Duodenal mucosa (tissue), 2 donors: ENCODE data around the gene ZBTB7A.

Source experiments
- H3K27ac ChIP-seq: one replicate; pipeline ENCODE4 v1.7.0; 2013; ENCODE audit warnings: low read depth, low read length
- H3K27me3 ChIP-seq, 2 donors: one replicate each; pipeline ENCODE4 v1.7.0; 2013; ENCODE audit warnings: low read length in 2 of 2, control low read depth in 1 of 2; ENCODE audit not compliant: insufficient read depth in 2 of 2, control insufficient read depth in 1 of 2
- H3K36me3 ChIP-seq, 2 donors: one replicate each; pipeline ENCODE4 v1.7.0; 2013; ENCODE audit warnings: low read length in 2 of 2, control low read depth in 1 of 2; ENCODE audit not compliant: insufficient read depth in 2 of 2, control insufficient read depth in 1 of 2
- H3K4me1 ChIP-seq, 2 donors: one replicate each; pipeline ENCODE4 v1.7.0; 2013; ENCODE audit warnings: low read length in 2 of 2, control low read depth in 1 of 2; ENCODE audit not compliant: insufficient read depth in 2 of 2, control insufficient read depth in 1 of 2
- H3K4me3 ChIP-seq, 2 donors: one replicate each; pipeline ENCODE4 v1.7.0; 2013; ENCODE audit warnings: low read length in 2 of 2, low read depth in 1 of 2
- H3K9ac ChIP-seq, 2 donors: one replicate each; pipeline ENCODE4 v1.7.0; 2013; ENCODE audit warnings: low read length in 2 of 2, low read depth in 1 of 2
- H3K9me3 ChIP-seq, 2 donors: one replicate each; pipeline ENCODE4 v1.7.0; 2013; ENCODE audit warnings: low read length in 2 of 2, control low read depth in 1 of 2; ENCODE audit not compliant: control insufficient read depth in 1 of 2

ZBTB7A gene

GRCh38 chr19:4054441-4055208 lies 12.1 kb downstream of the ZBTB7A start:
- H3K9ac ChIP-seq: no peak overlapping the region
- peaks cover 55 to 60% of the 10 kb centered on the region in 2 donors for H3K4me1 ChIP-seq
- peak overlapping the region; percentile 42 for H3K27ac ChIP-seq
- H3K9me3 ChIP-seq: no peaks in the 10 kb centered on the region
- no peaks in the 10 kb centered on the region for H3K27me3 ChIP-seq
- no peak overlapping the region for H3K4me3 ChIP-seq
- peaks cover 16 to 26% of the 10 kb centered on the region in 2 donors for H3K36me3 ChIP-seq

DNA sequence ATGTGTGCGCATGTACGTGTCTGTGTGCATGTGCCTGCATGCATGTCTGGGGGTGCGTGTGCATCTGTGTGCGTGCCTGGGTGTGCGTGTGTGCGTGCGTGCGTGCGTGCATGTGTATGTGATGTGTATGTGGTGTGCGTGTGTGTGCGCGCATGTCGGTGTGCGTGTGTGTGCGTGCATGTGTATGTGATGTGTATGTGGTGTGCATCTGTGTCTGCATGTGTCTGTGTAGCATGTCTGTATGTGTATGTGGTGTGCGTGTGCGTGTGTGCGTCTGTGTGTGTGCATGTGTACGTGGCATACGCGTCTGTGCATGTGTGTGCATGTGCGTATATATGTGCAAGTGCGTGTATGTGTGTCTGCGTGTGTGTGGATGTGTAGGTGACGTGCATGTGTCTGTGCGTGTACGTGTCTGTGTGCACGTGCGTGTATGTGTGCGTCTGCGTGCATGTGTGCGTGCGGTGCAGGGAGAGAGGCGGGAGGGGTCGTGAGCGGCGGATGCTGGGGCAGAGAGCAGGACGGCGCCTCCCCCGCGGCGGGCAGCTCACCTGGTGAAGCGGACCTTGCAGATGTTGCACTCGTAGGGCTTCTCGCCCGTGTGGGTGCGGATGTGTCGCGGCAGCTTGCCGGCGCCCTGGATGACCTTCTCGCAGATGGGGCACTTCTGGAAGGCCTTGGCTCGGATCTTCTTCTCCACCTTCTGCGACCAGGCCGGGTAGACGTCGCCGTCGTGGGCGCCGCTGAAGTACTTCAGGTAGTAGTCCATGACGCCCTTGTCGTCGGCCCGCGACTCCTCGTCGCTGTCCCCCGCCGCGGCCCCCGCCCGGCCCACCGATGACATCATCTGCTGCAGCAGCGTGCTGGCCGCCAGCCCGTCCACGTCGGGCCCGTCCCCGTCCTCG lies 13.0 kb downstream of the ZBTB7A start:
- H3K27ac ChIP-seq: peak overlapping the region; percentile 92
- no peaks in the 10 kb centered on the region for H3K27me3 ChIP-seq
- peak overlapping the region; percentile 46 to 69 for H3K9ac ChIP-seq
- H3K4me1 ChIP-seq: peaks cover 52 to 55% of the 10 kb centered on the region in 2 donors
- H3K36me3 ChIP-seq: peaks cover 16 to 29% of the 10 kb centered on the region in 2 donors
- H3K9me3 ChIP-seq: no peaks in the 10 kb centered on the region
- peak overlapping the region; percentile 51 to 66 for H3K4me3 ChIP-seq

GRCh38 chr19:4052993-4053422 lies 13.7 kb downstream of the ZBTB7A start:
- H3K27me3 ChIP-seq: no peaks in the 10 kb centered on the region
- peak overlapping the region; percentile 46 to 69 for H3K9ac ChIP-seq
- H3K4me3 ChIP-seq: peak overlapping the region; percentile 51 to 66
- peaks cover 45 to 48% of the 10 kb centered on the region in 2 donors for H3K4me1 ChIP-seq
- peak overlapping the region; percentile 92 for H3K27ac ChIP-seq
- no peaks in the 10 kb centered on the region for H3K9me3 ChIP-seq
- H3K36me3 ChIP-seq: peaks cover 16 to 36% of the 10 kb centered on the region in 2 donors

- H3K36me3 ChIP-seq: peaks cover 16 to 38% of the 10 kb centered on the region in 2 donors
- no peaks in the 10 kb centered on the region for H3K9me3 ChIP-seq
- H3K4me3 ChIP-seq: peak overlapping the region; percentile 55 to 66
- peak overlapping the region; percentile 69 to 75 for H3K9ac ChIP-seq
- no peaks in the 10 kb centered on the region for H3K27me3 ChIP-seq
- H3K4me1 ChIP-seq: peaks cover 41 to 44% of the 10 kb centered on the region in 2 donors
- H3K27ac ChIP-seq: peak overlapping the region; percentile 92
These were observed 14.3 kb downstream of the ZBTB7A start for GRCh38 chr19:4052114-4052992.

DNA sequence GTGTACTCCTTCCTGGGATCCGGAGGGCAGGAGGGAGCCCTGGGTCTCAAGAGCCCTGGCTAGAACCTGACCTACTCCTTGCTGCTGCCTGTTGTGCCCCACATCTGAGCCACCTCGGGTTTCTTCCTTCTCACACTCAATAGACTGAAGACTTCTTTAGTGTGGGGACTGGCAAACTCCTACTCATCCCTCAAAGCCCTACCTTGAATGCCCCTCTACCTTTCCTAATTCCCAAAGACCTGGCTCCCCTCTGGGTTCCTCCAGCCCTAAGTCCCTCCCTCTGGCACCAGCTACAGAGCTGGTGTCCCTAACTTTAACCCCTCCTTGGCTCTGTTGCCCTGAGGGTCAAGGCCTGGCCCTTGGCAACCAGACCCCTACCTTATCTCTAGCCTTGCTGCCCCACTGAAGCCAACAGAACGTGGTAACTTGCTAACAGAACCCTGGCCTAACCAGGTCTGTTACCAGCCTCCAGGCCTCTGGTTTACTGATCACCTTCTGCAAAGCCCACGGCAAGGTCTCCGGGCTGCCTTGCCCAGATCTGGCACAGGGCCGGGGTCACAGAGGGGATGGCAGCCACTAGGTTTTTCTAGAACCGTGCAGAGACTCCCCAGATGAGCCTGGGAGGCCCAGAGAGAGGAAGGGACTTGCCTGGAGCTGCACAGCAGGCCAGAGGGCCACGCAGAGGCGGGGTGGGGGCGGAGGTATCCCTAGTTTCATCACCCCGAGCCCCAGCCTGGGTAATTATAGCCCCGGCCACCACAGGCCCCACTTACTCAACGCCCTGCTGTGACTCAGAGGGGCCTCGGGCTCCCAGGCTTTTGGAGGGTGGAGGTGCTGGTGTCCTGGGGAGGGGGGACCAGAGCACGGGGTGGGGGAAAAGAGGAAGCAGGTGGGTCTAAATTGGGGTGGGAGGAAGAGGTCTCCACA lies 15.3 kb downstream of the ZBTB7A start:
- no peaks in the 10 kb centered on the region for H3K27me3 ChIP-seq
- peaks cover 41 to 44% of the 10 kb centered on the region in 2 donors for H3K4me1 ChIP-seq
- peak overlapping the region; percentile 60 to 75 for H3K9ac ChIP-seq
- peak overlapping the region; percentile 92 for H3K27ac ChIP-seq
- no peaks in the 10 kb centered on the region for H3K9me3 ChIP-seq
- H3K4me3 ChIP-seq: peak overlapping the region; percentile 13 to 55
- peaks cover 16 to 38% of the 10 kb centered on the region in 2 donors for H3K36me3 ChIP-seq

- H3K36me3 ChIP-seq: peaks cover 19 to 43% of the 10 kb centered on the region in 2 donors
- peak overlapping the region; percentile 42 for H3K27ac ChIP-seq
- no peaks in the 10 kb centered on the region for H3K27me3 ChIP-seq
- H3K9ac ChIP-seq: peak overlapping the region; percentile 25 to 33
- peaks cover 34 to 36% of the 10 kb centered on the region in 2 donors for H3K4me1 ChIP-seq
- no peak overlapping the region for H3K4me3 ChIP-seq
- no peaks in the 10 kb centered on the region for H3K9me3 ChIP-seq
These were observed 17.3 kb downstream of the ZBTB7A start for GRCh38 chr19:4049432-4049831.

DNA sequence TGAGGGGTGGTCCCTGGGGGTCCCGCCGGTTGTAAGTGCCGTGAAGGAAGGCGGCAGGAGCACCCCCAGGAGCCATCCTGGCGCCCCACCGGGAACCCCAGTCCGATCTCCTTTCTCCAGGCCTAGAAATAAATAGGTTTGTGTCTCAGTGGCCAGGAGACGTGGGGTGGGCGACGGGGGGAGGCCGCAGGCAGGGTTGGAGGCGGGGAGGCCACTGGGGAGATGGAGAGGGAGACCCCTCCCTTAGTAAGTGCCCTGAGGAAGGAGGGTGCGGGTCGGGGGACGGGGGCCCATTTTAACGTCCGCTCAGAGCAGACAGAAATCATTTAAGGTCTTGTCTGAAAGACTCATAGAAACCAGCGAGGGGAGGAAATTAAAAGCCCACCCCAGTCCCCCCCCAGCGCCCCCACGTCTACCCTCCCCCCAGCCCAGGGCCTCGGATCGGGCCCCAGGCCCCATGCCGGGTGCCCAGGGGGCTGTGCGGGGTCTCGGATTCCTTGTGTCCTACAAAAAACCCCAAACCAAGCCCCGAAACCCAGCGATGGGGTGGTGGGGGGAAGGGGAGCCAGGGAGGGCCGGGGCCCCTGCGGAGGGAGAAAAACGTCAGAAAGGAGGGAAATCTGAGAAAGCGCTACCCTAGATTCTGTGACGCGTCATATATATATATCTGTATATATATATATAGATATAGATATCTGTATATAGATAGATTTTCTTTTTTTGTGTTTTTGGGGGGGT lies 19.6 kb downstream of the ZBTB7A start:
- Histone ChIP-seq H3K27me3 (no peaks in the 10 kb centered on the region), H3K9me3 (no peaks in the 10 kb centered on the region), H3K36me3 (peaks cover 4 to 32% of the 10 kb centered on the region in 2 donors), H3K27ac (no peak overlapping the region), H3K4me1 (peaks cover 19 to 24% of the 10 kb centered on the region in 2 donors), H3K9ac (no peak overlapping the region), H3K4me3 (no peak overlapping the region)

GRCh38 chr19:4046362-4046691 lies 20.4 kb downstream of the ZBTB7A start:
- H3K4me1 ChIP-seq: peaks cover 13 to 16% of the 10 kb centered on the region in 2 donors
- H3K36me3 ChIP-seq: peaks cover 4 to 33% of the 10 kb centered on the region in 2 donors
- no peaks in the 10 kb centered on the region for H3K27me3 ChIP-seq
- no peak overlapping the region for H3K27ac ChIP-seq
- no peak overlapping the region for H3K9ac ChIP-seq
- H3K4me3 ChIP-seq: no peak overlapping the region
- no peaks in the 10 kb centered on the region for H3K9me3 ChIP-seq
